Motor neuron (in vitro differentiated cells): ENCODE measurements around the gene WBP1. TPM values are rescaled to one million over a fixed set of nuclear protein-coding genes. Genes with fewer than 3 reads are reported as not detected.
"Not testable (repeated sequence)": the region's sequence is repeated elsewhere in the genome, so short reads cannot be mapped to it uniquely, and the experiment has no call there.

ENCODE experiments used
- ATAC-seq, 8 experiments: fragments of 200-7000 bp; cut with Tn5 transposase; replicated peaks in 6 of 8; 2 replicates each; pipeline ENCODE4 v1.8.0; 2021; ENCODE audit warnings: mild to moderate bottlenecking in 8 of 8, moderate library complexity in 8 of 8
- H3K27ac ChIP-seq, 2 donors: fragments of 250-450 bp; sonication (Bioruptor Pico); 2 replicates each; pipeline ENCODE4 v1.9.0; 2021; ENCODE audit warnings: antibody characterized with exemption in 2 of 2, mild to moderate bottlenecking in 2 of 2, moderate library complexity in 1 of 2
- H3K4me1 ChIP-seq, 2 donors: fragments of 250-450 bp; sonication (Bioruptor Pico); replicated peaks in 1 of 2; 2 replicates each; pipeline ENCODE4 v1.6.1; 2021; ENCODE audit warnings: antibody characterized with exemption in 2 of 2, mild to moderate bottlenecking in 2 of 2, moderate library complexity in 1 of 2
- H3K4me3 ChIP-seq, 5 donors: fragments of 250-450 bp; sonication (Bioruptor Pico); 2 replicates each; pipeline ENCODE4 v1.9.0; 2021; ENCODE audit warnings: antibody characterized with exemption in 5 of 5, mild to moderate bottlenecking in 5 of 5, moderate library complexity in 4 of 5
- WGBS, 10 experiments: fragments of 450-650 bp; shearing (Covaris generic); methylation state at CpG; one replicate each; pipeline ENCODE4 v1.0.0; 2022; 5-methylcytosine and 5-hydroxymethylcytosine counted together
- in situ Hi-C, 9 experiments: fragments of 400-800 bp; cut with MboI; loops; one replicate each; pipeline ENCODE4 v1.15.0; 2021; ENCODE audit warnings: low sequenced_read_pairs in 9 of 9, low pct_unique_long_range_greater_than_20kb in 2 of 9; ENCODE audit not compliant: unreplicated experiment in 9 of 9
- total RNA-seq, 8 experiments: library from RNA; unstranded; fragments of 300-600 nt; gene quantifications; 2 replicates each; pipeline versions ENCODE4 v1.2.3 to v1.2.4, GENCODE V29; 2022

The WBP1 gene
- total RNA-seq, 8 experiments from 2014 or later: 55.2 to 117 (median 99.8) TPM

DNA sequence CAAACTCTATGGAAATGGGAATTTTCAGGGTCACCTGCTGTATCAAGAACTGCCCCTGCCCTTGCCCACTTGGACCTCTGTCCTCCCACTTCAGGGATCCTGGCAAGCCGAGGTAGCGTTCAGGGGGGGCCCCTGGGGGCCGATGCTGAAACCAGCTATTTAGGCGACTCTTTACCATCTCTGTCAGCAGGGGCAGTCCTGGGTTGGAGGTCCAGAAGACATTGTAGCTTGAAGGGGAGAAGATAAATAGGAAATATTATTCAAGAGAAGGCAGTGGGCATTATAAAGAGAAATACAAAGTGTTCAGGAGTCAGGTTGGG lies 4.5 kb downstream of the WBP1 start:
- Histone ChIP-seq H3K27ac (no peak overlapping the region), H3K4me1 (peaks cover 11 to 16% of the 10 kb centered on the region in 2 donors), H3K4me3 (no peak overlapping the region)
- in situ Hi-C loops: no loop called here
- ATAC-seq: no peak
- 20 to 90% (median 60%) methylated on average over 1 to 2 of the region's 4 CpGs; no CpG with 5 or more reads in 6 of the 10 experiments for WGBS, 10 experiments

DNA sequence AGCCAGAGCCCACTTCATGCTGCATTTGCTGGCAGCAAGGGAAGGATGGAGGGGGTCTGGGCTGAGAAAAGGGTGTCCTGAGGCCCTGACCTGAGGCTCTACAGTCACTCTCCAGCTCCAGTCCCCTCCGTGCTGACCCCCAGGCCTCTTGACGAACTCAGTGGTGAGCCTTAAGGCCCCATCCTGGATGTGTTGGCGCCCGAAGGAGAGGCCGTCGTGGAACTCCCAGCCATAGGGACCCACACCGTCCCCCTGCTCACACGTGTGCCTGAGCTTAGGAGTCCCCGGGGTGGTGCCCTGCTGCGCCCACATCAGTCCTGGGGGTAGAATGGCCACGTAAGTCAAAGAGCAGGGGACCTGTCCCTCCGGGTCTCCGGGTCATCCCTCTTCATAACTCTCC lies 6.2 kb downstream of the WBP1 start:
- Histone ChIP-seq H3K4me1 (peaks cover 8 to 16% of the 10 kb centered on the region in 2 donors), H3K4me3 (peak overlapping the region; percentile 75 to 98 (median 90)), H3K27ac (peak overlapping the region; percentile 78 to 88)
- in situ Hi-C loops: no loop called here
- WGBS, 10 experiments: 0 to 9% methylated on average over 1 to 11 of the region's 13 CpGs; no CpG with 5 or more reads in 8 of the 10 experiments
- peak in 6 of 8 experiments; percentile 1 to 4 (median 2) for ATAC-seq

DNA sequence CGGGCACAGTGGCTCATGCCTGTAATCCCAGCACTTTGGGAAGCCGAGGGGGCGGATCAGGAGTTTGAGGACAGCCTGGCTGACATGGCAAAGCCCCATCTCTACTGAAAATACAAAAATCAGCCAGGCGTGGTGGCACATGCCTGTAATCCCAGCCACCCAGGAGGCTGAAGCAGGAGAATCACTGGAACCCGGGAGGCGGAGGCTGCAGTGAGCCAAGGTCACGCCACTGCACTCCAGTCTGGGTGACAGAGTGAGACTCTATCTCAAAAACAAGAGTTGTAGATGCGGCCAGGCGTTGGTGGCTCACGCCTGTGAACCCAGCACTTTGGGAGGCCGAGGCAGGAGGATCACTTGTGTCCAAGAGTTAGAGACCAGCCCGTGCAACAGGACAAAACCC lies 12.5 kb downstream of the WBP1 start:
- WGBS, 10 experiments: 92 to 100% (median 98%) methylated on average over 1 to 9 of the region's 12 CpGs

DNA sequence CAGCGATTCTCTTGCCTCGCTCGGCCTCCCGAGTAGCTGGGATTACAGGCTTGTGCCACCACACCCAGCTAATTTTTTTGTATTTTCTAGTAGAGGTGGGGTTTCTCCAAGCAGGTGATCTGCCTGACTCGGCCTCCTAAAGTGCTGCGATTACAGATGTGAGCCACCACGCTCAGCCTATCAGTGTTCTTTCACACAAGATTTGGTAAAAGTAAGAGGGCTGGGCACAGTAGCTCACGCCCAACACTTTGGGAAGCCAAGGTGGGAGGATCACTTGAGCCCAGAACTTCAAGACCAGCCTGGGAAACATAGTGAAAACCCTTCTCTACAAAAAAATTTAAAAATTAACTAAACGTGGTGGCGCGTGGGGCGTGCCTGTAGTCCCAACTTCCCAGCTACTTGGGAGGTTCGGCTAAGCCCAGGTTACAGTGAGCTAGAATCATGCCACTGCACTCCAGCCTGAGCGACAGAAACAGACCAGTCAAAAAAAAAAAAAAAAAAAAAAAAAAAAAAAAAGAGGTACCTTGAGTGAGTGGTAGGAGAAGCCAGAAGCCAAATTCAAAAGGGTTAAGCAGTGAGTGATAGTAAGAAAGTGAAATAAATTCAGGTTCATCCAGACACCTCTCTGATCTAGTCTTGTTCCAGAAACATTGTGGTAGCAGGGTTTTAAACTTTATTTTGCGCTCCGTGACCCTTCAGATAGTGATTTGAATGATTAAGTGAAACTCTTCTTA lies 13.3 kb downstream of the WBP1 start:
- peak overlapping the region; percentile 82 to 95 for H3K27ac ChIP-seq
- in situ Hi-C loops: no loop called here
- peak overlapping the region; percentile 51 to 80 (median 57) for H3K4me3 ChIP-seq
- WGBS, 10 experiments: 0 to 95% (median 47%) methylated on average over 2 to 12 of the region's 16 CpGs; no CpG with 5 or more reads in 1 of the 10 experiments
- H3K4me1 ChIP-seq: peaks cover 13 to 14% of the 10 kb centered on the region in 2 donors
- ATAC-seq: peak in 1 of 8 experiments; percentile 1

More for the DNA sequence above, 12.5 kb downstream of the WBP1 start:
- ATAC-seq, H3K27ac ChIP-seq, H3K4me3 ChIP-seq, in situ Hi-C loops: not testable (repeated sequence)
- H3K4me1 ChIP-seq: peaks cover 13 to 20% of the 10 kb centered on the region in 2 donors

DNA sequence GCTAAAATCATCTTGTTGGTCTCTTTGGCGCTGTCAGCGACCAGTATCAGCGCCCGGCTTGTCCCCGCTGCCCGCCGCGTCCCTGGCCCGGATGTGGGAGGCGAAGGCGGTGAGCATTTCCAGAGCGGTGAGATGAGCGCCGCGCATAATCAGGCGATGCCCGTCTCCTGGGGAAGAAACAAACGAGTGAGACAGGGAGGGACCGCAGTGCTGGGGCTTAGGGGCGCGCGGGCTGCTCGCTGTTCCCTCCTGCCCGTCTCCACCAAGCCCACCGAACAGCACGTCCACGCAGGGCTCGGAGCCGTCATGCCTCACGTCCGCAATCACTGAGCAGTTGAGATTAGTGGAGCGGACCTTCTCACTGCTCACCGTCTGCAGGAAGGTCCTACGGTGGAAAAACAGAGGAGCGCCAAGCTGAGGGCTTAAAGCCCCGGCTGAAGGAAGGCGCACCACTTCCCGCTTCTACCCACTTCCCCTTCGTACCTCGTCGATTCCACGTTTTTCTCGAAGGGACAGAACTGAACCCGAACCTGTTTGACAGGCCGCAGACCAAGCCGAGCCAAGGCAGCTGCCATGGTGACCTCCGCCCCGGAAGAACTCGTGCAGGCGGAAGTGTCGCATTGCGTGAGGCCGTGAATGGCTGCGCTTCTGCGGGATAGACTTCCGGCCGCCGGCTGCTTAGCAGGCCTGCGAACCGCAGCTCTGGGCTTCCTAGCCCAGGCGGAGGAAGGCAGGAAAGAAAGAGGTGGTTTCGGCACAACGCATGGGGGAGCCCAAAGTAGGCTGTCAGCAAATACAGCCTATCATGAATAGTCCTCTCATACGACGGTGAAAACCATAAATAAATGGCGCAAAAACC lies 14.1 kb downstream of the WBP1 start, which contains the start of gene MRPL53:
Gene MRPL53, minus strand, starts transcription at position 595 of the 859 bp plus-strand sequence. Its CDS starts 20 bp downstream, at position 575.
- peak within 1 kb of the TSS; percentile 82 to 95 for H3K27ac ChIP-seq
- in situ Hi-C loops: no loop called here
- peaks cover 13 to 14% of the 10 kb centered on the region in 2 donors for H3K4me1 ChIP-seq
- ATAC-seq: peak; percentile 91 to 96 (median 95)
- 0 to 10% (median 1%) methylated on average over 2 to 33 of the region's 66 CpGs; no CpG with 5 or more reads in 4 of the 10 experiments for WGBS, 10 experiments
- H3K4me3 ChIP-seq: peak within 1 kb of the TSS; percentile 51 to 80 (median 57)

DNA sequence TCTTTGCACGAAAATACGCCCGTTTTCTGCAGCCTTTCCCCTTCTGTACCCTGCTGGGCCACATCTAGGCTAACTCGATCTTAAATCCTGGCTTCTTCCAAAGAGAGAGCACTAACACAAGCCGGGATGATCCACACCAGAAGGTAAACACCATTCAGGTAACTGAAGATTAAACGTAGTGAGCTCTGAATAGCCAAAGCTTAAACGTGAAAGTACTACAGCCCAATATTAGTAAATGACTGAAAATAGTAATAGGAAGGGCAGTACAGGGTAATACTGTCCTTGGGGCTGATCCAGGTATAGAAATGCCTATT lies 14.7 kb downstream of the WBP1 start:
- H3K4me1 ChIP-seq: peaks cover 13 to 14% of the 10 kb centered on the region in 2 donors
- peak overlapping the region; percentile 82 to 95 for H3K27ac ChIP-seq
- in situ Hi-C loops: no loop called here
- peak in 1 of 8 experiments; percentile 1 for ATAC-seq
- peak overlapping the region; percentile 51 to 80 (median 57) for H3K4me3 ChIP-seq
- WGBS, 10 experiments: 0 to 30% (median 13%) methylated on average over 1 to 6 of the region's 7 CpGs; no CpG with 5 or more reads in 4 of the 10 experiments

DNA sequence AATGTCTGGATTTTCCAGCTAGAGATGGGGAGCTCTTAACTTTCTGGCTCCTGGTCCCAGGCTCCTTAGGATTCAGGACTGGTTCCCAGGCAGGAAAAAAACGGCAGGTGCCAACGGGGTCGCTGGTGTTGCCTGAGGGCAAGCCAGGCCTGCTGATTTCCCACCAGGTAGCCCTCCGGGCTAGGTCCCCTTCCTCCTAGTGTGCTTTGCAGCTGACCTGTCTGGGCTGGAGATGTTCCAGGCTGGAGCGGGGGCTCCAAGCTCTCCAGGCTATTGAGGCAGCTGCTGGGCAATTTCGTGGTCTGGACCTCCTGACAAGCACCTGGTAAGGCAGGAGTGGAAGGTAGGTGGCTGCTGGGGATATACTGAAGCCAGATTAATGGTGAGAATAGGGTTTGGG lies 16.2 kb downstream of the WBP1 start:
- Histone ChIP-seq H3K4me1 (peaks cover 13 to 14% of the 10 kb centered on the region in 2 donors), H3K27ac (no peak overlapping the region), H3K4me3 (no peak overlapping the region)
- in situ Hi-C loops: no loop called here
- WGBS, 10 experiments: 83 to 100% (median 97%) methylated on average over 1 to 4 of the region's 6 CpGs; no CpG with 5 or more reads in 5 of the 10 experiments
- no peak for ATAC-seq

DNA sequence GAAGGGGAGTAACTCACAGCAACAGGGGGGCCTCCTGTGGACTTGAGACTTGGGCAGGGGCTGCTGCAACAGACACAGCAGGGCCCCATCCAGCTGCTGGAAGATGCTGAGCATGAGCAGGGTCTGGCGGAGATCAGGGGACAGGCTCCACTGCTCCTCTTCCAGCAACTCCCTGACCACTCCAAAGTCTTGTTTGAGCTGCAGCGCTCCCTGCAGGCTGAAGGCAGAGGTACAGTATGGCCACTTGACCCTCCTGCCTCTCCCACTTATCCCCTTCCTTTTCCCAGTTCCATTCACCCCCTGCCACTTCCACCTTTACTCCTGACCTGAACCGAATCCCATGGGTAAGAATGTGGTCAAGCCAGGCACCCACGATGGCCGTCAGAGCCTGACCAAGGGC lies 16.7 kb downstream of the WBP1 start:
- ATAC-seq: no peak
- 50 to 100% (median 89%) methylated on average over 1 to 3 of the region's 5 CpGs; no CpG with 5 or more reads in 4 of the 10 experiments for WGBS, 10 experiments
- Histone ChIP-seq H3K4me3 (no peak overlapping the region), H3K4me1 (peaks cover 13 to 14% of the 10 kb centered on the region in 2 donors), H3K27ac (no peak overlapping the region)
- in situ Hi-C loops: loop anchor here in 3 of 9 experiments (25.0 kb wide), 1 partner anchor 112 kb away; no protein-coding TSS in a partner anchor

DNA sequence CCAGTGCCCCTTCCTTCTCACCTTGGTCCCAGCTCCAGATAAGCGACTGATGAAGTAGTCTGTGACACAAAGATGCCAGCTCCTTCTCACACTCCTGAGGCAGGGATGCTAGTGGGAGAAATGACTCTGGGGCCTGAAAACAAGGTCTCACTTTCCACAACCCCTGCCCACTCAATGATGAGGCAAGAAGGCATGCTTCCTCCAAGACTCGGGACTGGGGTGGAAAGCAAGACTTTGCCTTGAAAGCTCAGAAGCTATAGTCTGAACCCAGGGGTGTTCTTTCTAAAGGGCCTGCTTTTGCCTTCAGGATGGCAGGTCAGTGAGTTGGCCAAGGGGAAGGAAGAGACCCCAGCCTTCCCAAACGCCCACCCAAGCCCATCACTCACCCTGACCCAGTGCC lies 23.2 kb downstream of the WBP1 start:
- whole genome bisulfite sequencing, 10 experiments: 20 to 80% (median 49%) methylated on average over 1 of the region's 3 CpGs; no CpG with 5 or more reads in 6 of the 10 experiments
- no peak overlapping the region for H3K27ac ChIP-seq
- no peak for ATAC-seq
- peak overlapping the region; percentile 79 to 97 (median 90) for H3K4me3 ChIP-seq
- peaks cover 8 to 16% of the 10 kb centered on the region in 2 donors for H3K4me1 ChIP-seq
- in situ Hi-C loops: loop anchor here in 3 of 9 experiments (25.0 kb wide), 1 partner anchor 106 kb away; no protein-coding TSS in a partner anchor

DNA sequence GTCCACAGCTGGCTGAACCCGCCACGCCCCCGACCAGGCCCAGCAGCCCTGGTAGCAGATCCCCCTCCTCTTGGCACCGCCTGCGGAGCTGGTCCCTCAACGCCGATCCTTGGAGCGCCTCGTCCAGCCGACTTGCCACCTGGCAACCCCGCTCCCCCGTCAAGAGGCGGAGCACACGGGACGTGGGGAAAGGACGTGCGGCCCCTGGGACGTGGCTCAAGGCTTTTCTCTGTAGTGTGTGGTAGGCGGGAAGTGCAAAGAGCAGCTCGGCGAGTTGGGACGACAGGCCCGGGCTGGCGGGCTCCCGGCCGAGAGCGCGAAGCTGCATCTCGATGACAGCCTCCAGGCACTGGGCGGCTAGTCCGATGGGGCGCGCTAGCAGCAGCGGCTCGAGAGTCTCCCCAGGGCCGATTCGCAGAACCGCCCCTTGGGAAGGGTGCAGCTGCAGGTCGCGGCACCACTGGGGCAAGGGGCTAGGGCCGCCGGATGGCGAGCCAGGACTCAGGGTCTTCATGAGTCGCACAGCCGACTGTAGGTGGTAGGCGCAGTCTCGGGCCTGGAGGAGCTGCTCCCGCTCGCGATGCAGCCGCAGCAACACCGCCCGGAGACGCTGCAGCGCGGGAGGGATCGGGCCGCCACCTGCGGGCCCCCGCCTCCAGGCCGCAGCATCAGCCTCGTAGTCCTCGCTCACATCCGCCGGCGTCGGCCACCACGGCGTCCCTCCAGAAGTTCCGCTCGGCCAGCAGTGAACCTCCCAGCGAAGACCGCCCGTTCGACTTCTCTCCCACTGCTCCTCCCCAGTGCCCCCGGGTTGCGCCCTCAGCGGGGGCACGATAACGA lies 23.9 kb downstream of the WBP1 start:
- H3K4me1 ChIP-seq: peaks cover 8 to 16% of the 10 kb centered on the region in 2 donors
- in situ Hi-C loops: loop anchor here in 3 of 9 experiments (25.0 kb wide), 1 partner anchor 105 kb away; no protein-coding TSS in a partner anchor
- H3K27ac ChIP-seq: peak overlapping the region; percentile 91 to 93
- ATAC-seq: peak; percentile 42 to 69 (median 50)
- 0 to 3% (median 2%) methylated on average over 5 to 31 of the region's 80 CpGs; no CpG with 5 or more reads in 5 of the 10 experiments for WGBS, 10 experiments
- H3K4me3 ChIP-seq: peak overlapping the region; percentile 79 to 97 (median 90)

DNA sequence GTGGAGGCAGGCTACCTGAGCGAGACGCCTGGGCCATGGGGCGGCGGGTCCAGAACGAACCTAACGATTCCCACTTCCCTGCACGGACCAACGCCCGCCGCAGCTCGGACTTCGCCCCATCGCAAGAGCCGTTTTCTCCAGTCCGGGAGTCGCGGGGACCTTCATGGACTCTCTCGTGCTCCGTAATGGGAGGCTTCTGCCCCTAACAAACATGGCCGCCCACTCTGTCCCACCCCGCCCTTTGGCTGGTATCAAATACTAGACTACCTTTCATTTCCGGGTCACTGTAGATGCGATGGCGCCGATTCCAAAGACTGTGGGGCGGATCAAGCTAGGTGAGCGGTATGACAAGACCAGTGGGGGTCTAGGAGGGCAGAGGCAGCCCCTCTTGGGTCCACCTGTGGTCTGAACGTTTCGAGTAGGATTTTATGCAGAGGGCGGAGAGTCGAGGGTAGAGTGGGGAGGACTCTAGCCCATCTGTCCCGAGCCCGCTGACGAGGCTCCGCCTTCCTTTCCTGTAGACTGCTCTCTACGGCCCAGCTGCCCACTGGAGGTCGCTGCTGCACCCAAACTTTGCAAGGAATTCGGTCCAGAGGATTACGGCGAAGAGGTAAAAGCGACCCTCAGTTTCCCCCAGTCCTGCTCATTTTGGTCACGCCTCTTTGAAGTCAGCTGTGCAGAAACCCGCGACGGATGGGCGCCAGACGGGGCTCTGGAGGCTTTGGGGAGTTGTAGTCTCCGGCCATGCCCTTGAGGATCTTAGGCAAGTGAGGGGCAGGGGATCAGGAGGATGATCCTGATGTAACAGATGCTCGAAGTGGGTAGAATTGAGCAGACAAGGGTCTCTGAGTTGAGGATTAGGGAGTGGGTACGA lies 24.8 kb downstream of the WBP1 start, which contains the start of the genes CCDC142 and TTC31:
Gene CCDC142, minus strand, starts transcription at position 198 of the 874 bp plus-strand sequence. Its CDS starts 161 bp downstream, at position 37.
Gene TTC31, plus strand, starts transcription at position 281 of the 874 bp plus-strand sequence. Its CDS starts 15 bp downstream, at position 296.
- peak; percentile 92 to 94 (median 92) for ATAC-seq
- Histone ChIP-seq H3K4me3 (peak within 1 kb of the TSS; percentile 79 to 97 (median 90)), H3K27ac (peak within 1 kb of the TSS; percentile 91 to 93), H3K4me1 (peaks cover 8 to 16% of the 10 kb centered on the region in 2 donors)
- 0 to 60% (median 1%) methylated on average over 1 to 31 of the region's 50 CpGs; no CpG with 5 or more reads in 3 of the 10 experiments for WGBS, 10 experiments
- in situ Hi-C loops: loop anchor here in 3 of 9 experiments (25.0 kb wide), 1 partner anchor 104 kb away; no protein-coding TSS in a partner anchor
